AG09319 (cell line): ENCODE results near the gene NBEA.

ENCODE experiments used
- DNase-seq: peaks from one replicate; pipeline ENCODE4 v3.0.0-alpha.2; 2010; ENCODE audit warnings: low read depth; ENCODE audit errors: extremely low read depth
- CTCF ChIP-seq: IDR thresholded peaks from 2 replicates; pipeline ENCODE4 v1.5.1; 2011; ENCODE audit warnings: low read depth, mild to moderate bottlenecking, inconsistent platforms, low read length, moderate library complexity

Gene NBEA

GRCh38 chr13:34941835-34942731, at the start of gene NBEA:
TSS of gene NBEA (plus strand) at chr13:34942270. CDS start at chr13:34942821, 551 bp downstream.
- peak; percentile 10 for DNase-seq
- TF ChIP-seq CTCF: peak; percentile 4; the same call in 1 of the 2 replicates

- no peak for DNase-seq
- TF ChIP-seq CTCF: no peak
Observed at GRCh38 chr13:34894756-34895155, 47.3 kb upstream of the NBEA start.

GRCh38 chr13:34897220-34897619, 44.9 kb upstream of the NBEA start:
- TF ChIP-seq CTCF: no peak
- DNase-seq: no peak

- DNase-seq: no peak
- no peak for TF ChIP-seq CTCF
Observed at GRCh38 chr13:34899888-34900287, 42.2 kb upstream of the NBEA start.

- DNase-seq: no peak
- no peak for TF ChIP-seq CTCF
Observed at GRCh38 chr13:34900288-34900739, 41.8 kb upstream of the NBEA start.

GRCh38 chr13:34901572-34901971, 40.5 kb upstream of the NBEA start:
- TF ChIP-seq CTCF: no peak
- DNase-seq: no peak

GRCh38 chr13:34911159-34911558, 30.9 kb upstream of the NBEA start:
- no peak for DNase-seq

More at GRCh38 chr13:34911159-34911558, 30.9 kb upstream of the NBEA start:
- TF ChIP-seq CTCF: no peak
